ENCODE results near the gene LAMTOR5.
A peak's percentile ranks its signal among the peaks of the same experiment; 100 is the strongest.
"Not testable (repeated sequence)": the region's sequence is repeated elsewhere in the genome, so short reads cannot be mapped to it uniquely, and the experiment has no call there.

Gene LAMTOR5

GRCh38 chr1:110420023-110420662 is 12.6 kb upstream of the LAMTOR5 start:
- TF ChIP-seq ARNT (IDR thresholded peaks at IDR 0.05) (no peak), TARDBP (IDR thresholded peaks at IDR 0.05) (no peak), CTBP1 (IDR thresholded peaks at IDR 0.05; ENCODE audit: borderline replicate concordance) (no peak), L3MBTL2 (conservative IDR thresholded peaks at IDR 0.05) (no peak), ZNF384 (IDR thresholded peaks at IDR 0.05) (no peak), SP1 (IDR thresholded peaks at IDR 0.05) (no peak), SUZ12 (IDR thresholded peaks at IDR 0.05) (no peak), ELF4 (IDR thresholded peaks at IDR 0.05) (no peak), NFRKB (IDR thresholded peaks at IDR 0.05) (no peak), BHLHE40 (IDR thresholded peaks at IDR 0.05; ENCODE audit: borderline replicate concordance) (no peak), FOXM1 (IDR thresholded peaks at IDR 0.05; ENCODE audit: borderline replicate concordance) (no peak), HDGF (IDR thresholded peaks at IDR 0.05; ENCODE audit: borderline replicate concordance) (no peak), FOXA1 (IDR thresholded peaks at IDR 0.05) (no peak), FOXK2 (IDR thresholded peaks at IDR 0.05) (no peak), LEF1 (IDR thresholded peaks at IDR 0.05; ENCODE audit: borderline replicate concordance) (no peak)
- TF ChIP-seq, protein P1, sequence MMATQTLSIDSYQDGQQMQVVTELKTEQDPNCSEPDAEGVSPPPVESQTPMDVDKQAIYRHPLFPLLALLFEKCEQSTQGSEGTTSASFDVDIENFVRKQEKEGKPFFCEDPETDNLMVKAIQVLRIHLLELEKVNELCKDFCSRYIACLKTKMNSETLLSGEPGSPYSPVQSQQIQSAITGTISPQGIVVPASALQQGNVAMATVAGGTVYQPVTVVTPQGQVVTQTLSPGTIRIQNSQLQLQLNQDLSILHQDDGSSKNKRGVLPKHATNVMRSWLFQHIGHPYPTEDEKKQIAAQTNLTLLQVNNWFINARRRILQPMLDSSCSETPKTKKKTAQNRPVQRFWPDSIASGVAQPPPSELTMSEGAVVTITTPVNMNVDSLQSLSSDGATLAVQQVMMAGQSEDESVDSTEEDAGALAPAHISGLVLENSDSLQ (IDR thresholded peaks at IDR 0.05), result no peak
- ChIA-PET CTCF (no interaction called here), POLR2A (no interaction called here)
- no peak for DNase-seq (ENCODE audit: extremely low spot score)

DNA sequence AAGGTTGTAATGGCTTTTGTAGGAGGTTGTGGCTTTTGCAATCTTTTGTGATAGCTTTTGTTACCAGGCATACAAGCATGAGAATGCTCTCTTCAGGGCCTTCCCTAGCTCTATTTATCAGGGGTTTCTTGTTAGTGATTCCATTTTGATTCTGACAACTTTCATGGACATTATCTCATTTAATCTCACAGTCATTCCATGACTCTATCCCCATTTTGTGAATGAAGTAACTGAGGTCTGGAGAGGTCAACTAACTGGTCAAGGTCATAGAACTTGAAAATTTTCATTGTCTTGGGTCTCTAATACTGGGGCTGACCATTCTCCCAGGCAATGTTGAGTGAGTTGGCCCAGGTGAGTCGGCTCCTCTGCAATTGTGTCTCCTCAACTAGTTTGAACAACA is 11.2 kb upstream of the LAMTOR5 start:
- ChIA-PET CTCF (no interaction called here), POLR2A (interaction anchor here (0.5 kb wide), 1 partner anchor 83 kb away, joined by 4 read pairs; no protein-coding TSS in a partner anchor)
- no peak for TF ChIP-seq ZNF384 (IDR thresholded peaks at IDR 0.05)
- TF ChIP-seq CTBP1 (IDR thresholded peaks at IDR 0.05; ENCODE audit: borderline replicate concordance), result no peak
- TF ChIP-seq LEF1 (IDR thresholded peaks at IDR 0.05; ENCODE audit: borderline replicate concordance), result no peak
- TF ChIP-seq, protein P1 (IDR thresholded peaks at IDR 0.05), result no peak
- TF ChIP-seq ELF4 (IDR thresholded peaks at IDR 0.05), result no peak
- TF ChIP-seq NFRKB (IDR thresholded peaks at IDR 0.05), result no peak
- no peak for TF ChIP-seq L3MBTL2 (conservative IDR thresholded peaks at IDR 0.05)
- no peak for TF ChIP-seq ARNT (IDR thresholded peaks at IDR 0.05)
- TF ChIP-seq TARDBP (IDR thresholded peaks at IDR 0.05), result no peak
- TF ChIP-seq BHLHE40 (IDR thresholded peaks at IDR 0.05; ENCODE audit: borderline replicate concordance), result no peak
- no peak for TF ChIP-seq HDGF (IDR thresholded peaks at IDR 0.05; ENCODE audit: borderline replicate concordance)
- no peak for TF ChIP-seq FOXM1 (IDR thresholded peaks at IDR 0.05; ENCODE audit: borderline replicate concordance)
- TF ChIP-seq FOXA1 (IDR thresholded peaks at IDR 0.05), result no peak
- TF ChIP-seq SUZ12 (IDR thresholded peaks at IDR 0.05), result no peak
- TF ChIP-seq FOXK2 (IDR thresholded peaks at IDR 0.05), result no peak
- TF ChIP-seq SP1 (IDR thresholded peaks at IDR 0.05), result no peak
- no peak for DNase-seq (ENCODE audit: extremely low spot score)

DNA sequence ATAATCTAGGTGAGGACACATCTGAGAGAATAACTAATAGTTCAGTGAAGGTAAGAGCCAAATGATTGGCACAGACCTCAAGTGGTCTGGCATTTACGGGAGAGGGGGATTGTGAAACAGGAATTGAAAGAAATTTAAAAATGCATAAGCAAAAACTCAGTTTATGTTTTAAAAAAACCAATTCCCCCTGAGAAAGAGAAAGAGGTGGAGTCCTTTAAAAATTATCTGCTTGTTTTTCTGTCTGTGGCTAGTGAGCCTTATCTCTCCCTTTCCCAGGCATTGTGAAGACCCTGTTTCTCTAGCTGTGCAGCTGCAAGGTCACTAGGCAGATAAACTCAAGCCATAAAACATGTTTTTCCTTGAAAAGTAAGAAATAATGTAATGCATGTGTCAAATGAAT is 5.6 kb upstream of the LAMTOR5 start:
- ChIA-PET CTCF (interaction anchor here (0.6 to 5.6 kb wide), 11 partner anchors 10 to 588 kb away, joined by 3 to 52 read pairs (median 5); no protein-coding TSS in a partner anchor), POLR2A (interaction anchor here (1.2 to 1.7 kb wide), 3 partner anchors 8 to 74 kb away, joined by 3 to 7 read pairs (median 5); partner anchors contain the start of gene RBM15)
- not testable (repeated sequence) for DNase-seq (ENCODE audit: extremely low spot score)

DNA sequence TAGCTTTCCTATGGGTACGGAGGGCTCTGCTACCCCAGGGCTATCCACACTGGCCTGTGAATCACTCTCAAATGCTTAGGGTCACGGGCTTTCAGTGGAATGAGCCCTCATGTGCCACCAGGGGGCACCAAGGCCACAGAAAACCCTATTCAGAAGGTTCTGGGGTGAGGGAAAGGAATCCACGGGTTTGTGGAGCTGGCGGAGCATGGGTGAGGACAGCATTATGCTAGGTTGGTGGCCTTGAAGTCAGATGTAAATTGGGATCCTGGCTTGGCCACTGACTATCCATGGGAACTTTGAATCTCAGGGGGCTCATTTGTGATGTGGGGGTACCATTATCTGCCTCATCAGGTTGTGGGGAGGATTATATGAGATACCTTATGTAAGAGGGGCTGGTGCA is 5.1 kb upstream of the LAMTOR5 start:
- no peak; the same call in 1 of the 2 replicates for TF ChIP-seq L3MBTL2 (conservative IDR thresholded peaks at IDR 0.05)
- no peak for TF ChIP-seq SP1 (IDR thresholded peaks at IDR 0.05)
- no peak for TF ChIP-seq LEF1 (IDR thresholded peaks at IDR 0.05; ENCODE audit: borderline replicate concordance)
- no peak for TF ChIP-seq ELF4 (IDR thresholded peaks at IDR 0.05)
- TF ChIP-seq, protein P1 (IDR thresholded peaks at IDR 0.05), result no peak
- no peak for TF ChIP-seq ARNT (IDR thresholded peaks at IDR 0.05)
- TF ChIP-seq TARDBP (IDR thresholded peaks at IDR 0.05), result no peak
- TF ChIP-seq FOXM1 (IDR thresholded peaks at IDR 0.05; ENCODE audit: borderline replicate concordance), result no peak
- ChIA-PET CTCF (interaction anchor here (0.6 to 5.6 kb wide), 14 partner anchors 10 to 588 kb away, joined by 3 to 52 read pairs (median 4); no protein-coding TSS in a partner anchor), POLR2A (interaction anchor here (1.2 to 1.7 kb wide), 4 partner anchors 9 to 74 kb away, joined by 3 to 7 read pairs (median 4); partner anchors contain the start of gene RBM15)
- peak; percentile 77 for DNase-seq (ENCODE audit: extremely low spot score)

- POLR2A ChIA-PET, result interaction anchor here (1.2 to 1.7 kb wide), 4 partner anchors 14 to 72 kb away, joined by 3 to 7 read pairs (median 4); partner anchors contain the start of gene RBM15
- TF ChIP-seq SP1 (IDR thresholded peaks at IDR 0.05) (no peak), ZNF384 (IDR thresholded peaks at IDR 0.05) (no peak), NFRKB (IDR thresholded peaks at IDR 0.05) (no peak), TARDBP (IDR thresholded peaks at IDR 0.05) (no peak)
Measured at GRCh38 chr1:110411173-110411735, 3.8 kb upstream of the LAMTOR5 start.

DNA sequence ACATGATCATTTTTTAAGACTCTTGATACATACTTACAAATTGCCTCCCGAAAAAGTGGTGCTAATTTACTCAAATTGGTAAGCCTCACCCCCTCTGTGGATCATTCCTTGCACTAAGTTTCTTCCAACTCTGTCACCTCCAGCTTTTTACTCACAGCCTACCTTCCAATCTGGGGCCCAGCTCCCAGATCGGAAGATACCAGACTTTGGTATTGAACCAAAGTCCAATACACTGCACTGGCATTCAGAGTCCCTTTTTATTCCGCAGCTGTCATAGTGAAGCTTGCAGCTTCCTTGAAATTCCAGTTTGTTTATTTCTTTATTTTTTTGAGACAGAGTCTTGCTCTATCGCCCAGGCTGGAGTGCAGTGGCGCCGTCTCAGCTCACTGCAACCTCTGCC is 1.8 kb upstream of the LAMTOR5 start:
- TF ChIP-seq LEF1 (IDR thresholded peaks at IDR 0.05; ENCODE audit: borderline replicate concordance), result no peak
- TF ChIP-seq NFRKB (IDR thresholded peaks at IDR 0.05), result no peak
- no peak for TF ChIP-seq BHLHE40 (IDR thresholded peaks at IDR 0.05; ENCODE audit: borderline replicate concordance)
- TF ChIP-seq CTBP1 (IDR thresholded peaks at IDR 0.05; ENCODE audit: borderline replicate concordance), result no peak
- no peak for TF ChIP-seq ARNT (IDR thresholded peaks at IDR 0.05)
- TF ChIP-seq FOXA1 (IDR thresholded peaks at IDR 0.05), result no peak
- no peak for TF ChIP-seq SUZ12 (IDR thresholded peaks at IDR 0.05)
- TF ChIP-seq, protein P1 (IDR thresholded peaks at IDR 0.05), result no peak
- no peak for TF ChIP-seq TARDBP (IDR thresholded peaks at IDR 0.05)
- no peak for TF ChIP-seq FOXK2 (IDR thresholded peaks at IDR 0.05)
- TF ChIP-seq ZNF384 (IDR thresholded peaks at IDR 0.05), result no peak
- no peak for TF ChIP-seq HDGF (IDR thresholded peaks at IDR 0.05; ENCODE audit: borderline replicate concordance)
- TF ChIP-seq FOXM1 (IDR thresholded peaks at IDR 0.05; ENCODE audit: borderline replicate concordance), result no peak
- TF ChIP-seq ELF4 (IDR thresholded peaks at IDR 0.05), result no peak
- ChIA-PET CTCF (interaction anchor here (2.0 to 2.3 kb wide), 2 partner anchors 51 to 87 kb away, joined by 13 to 14 read pairs; no protein-coding TSS in a partner anchor), POLR2A (interaction anchor here (0.9 to 2.8 kb wide), 5 partner anchors 21 to 70 kb away, joined by 4 to 24 read pairs (median 4); partner anchors contain the start of gene RBM15)
- no peak for DNase-seq (ENCODE audit: extremely low spot score)

More at GRCh38 chr1:110411173-110411735, 3.8 kb upstream of the LAMTOR5 start:
- DNase-seq (ENCODE audit: extremely low spot score), result no peak
- CTCF ChIA-PET, result interaction anchor here (0.6 to 5.6 kb wide), 12 partner anchors 12 to 645 kb away, joined by 3 to 52 read pairs (median 5); partner anchors contain the start of gene RBM15

Data from HEK293T (cell line).